Stimulated activated CD4-positive, alpha-beta T cell treated with anti-CD3 and anti-CD28 coated beads, TNF-alpha, amount 100 ng/mL, for 24 hours (primary cell): ENCODE data around the gene DIO1.
A peak's percentile ranks its signal among the peaks of the same experiment; 100 is the strongest.

Source experiments
- DNase-seq, 3 experiments: peaks; one replicate each; pipeline ENCODE4 v3.0.0-alpha.2; 2020; ENCODE audit warnings: low read depth in 3 of 3

The DIO1 gene

GRCh38 chr1:53894644-53895043 lies 657 bp downstream of the DIO1 start:
- no peak for DNase-seq

DNA sequence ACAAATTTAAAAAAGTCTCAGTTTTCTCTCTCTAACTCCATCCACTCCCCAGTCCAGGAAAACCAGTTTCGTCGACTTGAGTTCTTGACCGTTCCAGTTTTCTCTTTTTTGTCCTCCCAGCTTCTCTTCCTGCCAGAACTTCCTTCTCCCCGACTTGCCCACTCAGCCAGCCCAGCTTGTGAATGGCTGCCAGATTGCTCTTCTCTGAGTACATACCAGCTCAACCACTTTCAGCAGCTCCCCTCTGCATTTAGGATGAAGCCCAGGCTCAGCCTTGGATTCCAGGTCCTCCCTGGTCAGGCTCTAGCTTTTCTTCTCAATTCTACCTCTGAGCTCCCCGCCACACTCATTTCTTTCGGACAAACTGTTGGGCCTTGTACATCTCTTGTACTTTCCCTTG lies 1.4 kb downstream of the DIO1 start:
- no peak for DNase-seq

DNA sequence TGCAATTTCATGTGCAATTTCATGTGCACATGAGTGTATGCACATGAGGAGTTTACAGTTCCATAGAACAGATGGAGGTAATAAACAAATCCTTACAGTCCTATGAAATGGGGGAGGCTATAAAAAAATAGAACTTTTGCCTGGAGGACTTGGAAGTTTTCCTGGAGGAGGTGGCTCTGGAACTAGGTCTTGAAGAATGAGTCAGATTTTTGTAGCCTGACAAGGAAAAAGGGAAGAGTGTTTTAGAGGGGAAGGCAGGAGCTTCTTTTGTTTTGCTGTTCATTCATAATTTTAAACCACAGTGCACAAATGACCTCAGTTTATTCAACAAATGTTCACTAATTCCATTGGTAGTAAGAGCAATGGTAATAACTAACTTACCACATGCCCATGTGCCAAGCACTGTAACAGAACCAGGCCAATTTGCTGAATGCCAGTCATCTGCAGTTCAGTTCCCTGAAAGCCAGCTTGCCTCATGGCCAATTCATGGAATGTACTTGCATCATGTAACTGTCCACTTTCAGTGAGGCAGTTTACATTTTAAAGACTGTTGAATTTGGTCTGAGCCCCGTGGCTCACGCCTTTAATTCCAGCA lies 2.7 kb downstream of the DIO1 start:
- no peak for DNase-seq

GRCh38 chr1:53899206-53899628 lies 5.2 kb downstream of the DIO1 start:
- no peak for DNase-seq

- no peak for DNase-seq
Observed at GRCh38 chr1:53899708-53900107, 5.7 kb downstream of the DIO1 start.

DNA sequence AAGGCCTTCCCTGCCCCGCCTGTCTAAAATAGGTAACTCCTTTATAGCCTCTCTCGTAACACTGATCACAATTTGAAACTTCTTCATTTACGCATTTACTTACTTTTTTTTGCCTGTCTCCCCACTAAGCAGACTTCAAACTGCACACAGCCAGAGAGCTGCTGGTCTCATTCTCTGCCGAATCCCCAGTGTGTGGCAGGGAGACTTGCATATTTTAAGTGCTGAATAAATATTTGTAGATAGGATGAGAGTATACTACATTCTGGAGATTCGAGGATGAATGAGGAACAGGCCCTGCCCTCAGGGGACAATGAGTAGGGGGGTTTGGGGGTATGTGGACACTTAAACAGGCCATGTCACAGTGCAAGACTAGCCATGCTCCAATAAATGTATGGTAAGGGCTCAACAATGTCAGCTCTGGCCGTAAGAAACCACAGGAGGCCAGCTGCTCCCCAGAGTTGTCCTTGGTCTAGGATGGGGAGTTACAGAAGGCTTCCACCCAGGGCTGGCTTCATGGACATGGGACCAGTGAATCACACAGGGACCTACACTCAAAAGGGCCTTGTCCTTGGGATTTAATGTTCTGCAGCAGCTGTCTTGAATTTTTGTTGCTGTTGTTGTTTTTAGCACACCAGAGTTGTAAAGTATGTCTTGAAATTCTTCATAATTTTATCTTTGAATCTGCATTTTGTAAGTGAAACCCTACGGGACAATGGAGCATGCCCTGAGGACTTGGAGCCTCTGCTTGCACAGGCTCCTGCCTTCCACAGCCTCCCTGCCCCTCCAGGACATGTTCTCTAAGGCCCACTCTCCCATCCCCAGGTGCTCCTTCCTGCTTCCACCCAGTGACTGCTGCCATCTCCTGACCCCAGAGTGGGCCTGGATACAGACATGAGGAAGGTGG lies 8.5 kb downstream of the DIO1 start:
- no peak for DNase-seq

DNA sequence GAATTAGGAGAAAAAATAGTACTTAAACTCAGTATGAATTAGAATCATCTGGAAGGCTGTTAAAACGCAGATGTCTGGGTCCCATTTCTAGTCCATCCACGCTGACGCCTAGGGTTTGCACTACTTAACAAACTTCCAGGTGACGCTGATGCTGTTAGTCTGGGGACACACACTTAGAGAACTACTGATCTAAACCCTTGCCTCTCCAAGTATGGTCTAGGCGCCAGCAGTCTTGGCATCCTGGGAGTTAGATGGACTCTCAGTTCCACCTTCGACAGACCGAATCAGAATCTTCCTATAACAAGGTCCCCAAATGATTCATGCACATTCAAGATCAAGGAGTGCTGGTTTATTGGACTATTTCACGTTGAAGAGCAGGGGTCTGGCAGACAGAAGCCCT lies 11.5 kb downstream of the DIO1 start:
- DNase-seq = no peak

- no peak for DNase-seq
Observed at GRCh38 chr1:53906121-53906520, 12.1 kb downstream of the DIO1 start.

DNA sequence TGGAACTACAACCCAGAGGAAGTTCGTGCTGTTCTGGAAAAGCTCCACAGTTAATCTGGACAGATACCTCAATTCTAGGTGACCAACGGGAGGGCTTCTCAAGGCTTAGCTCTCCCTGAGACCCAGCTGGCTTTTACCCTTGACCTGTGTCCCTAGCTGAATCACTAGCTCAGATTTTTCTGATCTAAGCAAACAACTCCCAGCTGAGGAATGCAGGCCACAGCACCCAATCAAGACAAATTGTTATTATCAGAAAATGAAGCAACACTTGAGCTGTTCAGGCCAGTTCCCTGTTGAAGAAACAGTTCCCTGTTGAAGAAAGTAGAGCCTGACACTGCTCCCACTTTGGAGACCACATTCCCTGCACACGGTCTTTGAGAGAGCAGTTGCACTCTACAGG lies 16.0 kb downstream of the DIO1 start:
- DNase-seq = no peak

- DNase-seq = no peak
Observed at GRCh38 chr1:53911442-53911841, 17.5 kb downstream of the DIO1 start.

DNA sequence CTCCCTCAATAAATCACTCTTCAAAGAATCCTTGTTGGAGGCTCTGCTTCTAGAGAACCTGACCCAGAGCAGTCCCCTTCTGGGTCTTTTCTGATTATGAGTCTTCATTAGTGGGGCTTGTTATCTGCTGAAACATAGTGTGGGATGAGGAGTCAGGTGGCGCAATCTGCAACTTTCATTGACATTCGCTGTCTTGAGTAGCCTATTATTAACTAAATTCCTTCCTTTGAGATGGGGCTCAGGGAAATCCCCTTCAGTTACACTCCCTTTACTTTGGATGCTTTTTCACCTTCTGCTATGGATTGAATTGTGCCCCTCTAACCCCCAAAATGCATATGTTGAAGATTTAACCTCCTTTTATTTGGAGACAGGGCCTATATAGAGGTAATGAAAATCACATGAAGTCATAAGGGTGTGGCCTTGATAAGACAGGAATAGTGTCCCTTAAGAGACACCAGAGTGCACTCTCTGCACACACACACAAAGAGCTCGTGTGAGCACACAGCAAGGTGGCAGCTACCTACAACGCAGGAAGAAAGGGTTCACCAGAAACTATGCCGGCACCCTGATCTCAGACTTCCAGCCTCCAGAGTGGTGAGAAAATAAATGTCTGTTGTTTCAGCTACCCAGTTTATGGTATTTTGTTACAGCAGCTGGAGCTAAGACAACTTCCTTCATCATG lies 19.5 kb downstream of the DIO1 start:
- no peak for DNase-seq

GRCh38 chr1:53918343-53918742 lies 24.4 kb downstream of the DIO1 start:
- no peak for DNase-seq

DNA sequence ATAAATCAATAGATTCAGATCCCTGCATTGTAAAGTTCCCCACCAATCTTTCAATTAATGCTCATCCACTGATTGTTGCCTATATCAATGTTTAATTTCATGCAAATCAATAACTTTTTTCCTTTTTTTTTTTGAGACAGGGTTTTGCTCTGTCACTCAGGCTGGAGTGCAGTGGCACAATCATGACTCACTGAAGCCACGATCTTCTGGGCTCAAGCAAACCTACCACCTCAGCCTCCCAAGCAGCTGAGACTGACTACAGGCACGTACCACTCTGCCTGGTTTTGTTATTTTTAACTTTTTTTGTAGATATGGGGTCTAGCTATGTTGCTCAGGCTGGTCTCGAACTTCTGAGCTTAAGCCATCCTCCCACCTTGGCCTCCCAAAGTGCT lies 25.7 kb downstream of the DIO1 start:
- DNase-seq = peak in 1 of 3 experiments; percentile 9

DNA sequence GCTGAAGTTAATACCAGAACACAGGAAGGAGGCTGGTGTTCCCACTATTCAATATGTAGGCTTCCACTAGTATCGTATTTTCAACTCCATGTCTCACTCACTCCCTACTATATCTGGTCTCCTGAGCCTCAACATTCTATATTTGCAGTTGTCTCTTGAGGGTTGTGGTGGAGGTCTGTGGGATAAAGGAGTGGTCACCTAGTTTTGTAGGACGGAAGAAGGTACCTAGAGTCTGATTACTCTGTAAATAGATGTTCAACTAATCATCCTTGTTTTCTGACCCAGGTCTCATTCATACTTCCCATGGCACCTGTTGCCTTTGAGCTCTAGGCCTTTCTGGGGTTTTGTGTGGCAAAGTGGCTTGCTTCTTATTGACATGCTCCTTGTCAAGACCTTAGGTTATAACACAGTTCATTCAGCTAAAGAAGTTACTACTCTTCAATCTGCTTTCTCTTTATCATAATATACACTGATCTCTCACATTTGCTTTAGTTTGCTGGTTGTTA lies 33.4 kb downstream of the DIO1 start:
- no peak for DNase-seq

DNA sequence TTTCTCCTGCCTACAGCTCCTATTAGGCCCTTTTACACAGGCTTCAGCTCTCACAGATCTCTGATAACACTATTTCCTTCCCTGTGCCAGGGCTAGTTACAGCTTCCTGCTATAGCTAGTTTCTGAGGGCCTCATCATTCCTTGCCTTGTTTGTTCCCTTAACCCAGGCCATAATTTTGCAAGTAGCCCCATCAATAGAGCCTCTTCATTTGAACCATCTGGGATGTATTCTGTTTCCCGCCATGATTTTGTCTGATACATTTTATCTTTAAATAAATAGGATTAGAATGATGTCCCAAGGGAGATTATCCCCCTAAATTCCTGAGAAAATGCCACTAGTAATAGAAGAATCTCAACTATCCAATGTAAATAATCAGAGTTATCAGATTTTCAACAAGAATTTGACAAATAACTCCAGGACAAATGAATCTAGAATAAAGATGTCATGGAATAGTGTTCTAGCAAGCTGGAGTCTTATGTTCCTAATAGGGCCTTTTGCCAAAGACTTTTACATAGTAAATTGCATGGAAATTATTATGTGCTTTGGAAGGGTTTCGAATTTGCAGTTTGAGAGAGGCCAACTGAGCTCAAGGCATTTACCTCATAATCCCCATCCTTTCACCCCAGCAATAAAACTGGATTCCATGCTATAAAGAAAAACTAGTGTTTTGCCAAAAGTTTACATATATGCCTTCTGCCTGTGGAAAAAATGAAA lies 35.4 kb downstream of the DIO1 start:
- DNase-seq = no peak

DNA sequence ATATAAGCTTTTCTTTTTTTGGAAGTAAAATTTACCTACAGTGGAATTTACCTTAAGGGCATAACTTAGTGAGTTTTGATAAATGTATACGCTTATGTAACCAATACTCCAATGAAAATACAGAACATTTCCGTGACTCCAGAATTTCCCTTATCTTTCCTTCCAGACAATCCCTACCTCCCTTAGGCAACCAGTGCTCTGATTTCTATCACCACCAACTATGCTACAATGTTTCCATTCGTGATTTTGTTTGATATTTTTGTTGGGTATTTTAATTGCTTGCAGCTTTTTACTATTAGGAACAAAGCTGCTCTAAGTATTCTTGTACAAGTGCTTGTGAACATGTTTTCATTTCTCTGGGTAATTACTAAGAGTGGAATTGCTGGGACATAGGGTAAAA lies 36.9 kb downstream of the DIO1 start:
- DNase-seq = no peak

DNA sequence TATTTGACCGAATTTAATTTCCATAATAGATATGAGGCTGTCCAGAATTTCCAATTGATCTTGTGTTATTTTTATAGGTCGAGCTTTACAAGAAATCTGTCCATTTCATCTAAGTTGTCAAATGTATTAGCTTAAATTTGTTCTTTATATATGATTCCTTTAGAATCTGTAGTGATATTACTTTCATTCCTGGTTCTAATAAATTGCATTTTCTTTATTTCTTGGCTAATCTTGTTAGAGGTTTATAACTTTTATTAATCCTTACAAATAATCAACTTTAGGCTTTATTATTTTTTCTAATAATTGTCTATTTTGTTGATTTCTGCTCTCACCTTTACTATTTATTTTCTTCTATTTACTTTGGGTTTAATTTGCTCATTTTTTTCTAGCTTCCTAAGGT lies 37.5 kb downstream of the DIO1 start:
- no peak for DNase-seq

- DNase-seq = no peak
Observed at GRCh38 chr1:53934170-53934765, 40.3 kb downstream of the DIO1 start.

DNA sequence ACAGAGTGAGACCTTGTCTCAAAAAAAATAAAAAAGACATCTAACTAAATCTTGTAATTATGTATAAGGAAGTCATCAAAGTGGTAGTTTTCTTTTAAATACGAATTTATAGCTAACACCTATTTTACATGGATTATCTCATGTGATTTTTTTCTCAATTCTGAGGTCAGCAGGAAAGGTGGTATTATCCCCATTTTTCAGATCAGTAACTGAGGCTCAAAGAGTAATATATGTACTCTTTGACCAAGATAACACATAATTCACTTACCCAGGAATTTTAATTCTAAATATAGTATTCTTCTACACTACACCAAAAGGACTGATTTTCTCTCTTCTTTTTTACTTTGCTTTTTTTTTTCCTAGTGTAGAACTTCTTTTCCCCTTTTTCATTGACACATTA lies 42.4 kb downstream of the DIO1 start:
- no peak for DNase-seq

GRCh38 chr1:53938136-53938830 lies 44.3 kb downstream of the DIO1 start:
- DNase-seq = no peak
